AG04450 (cell line): ENCODE results near the gene IFIT3. TPM values are rescaled to one million over a fixed set of nuclear protein-coding genes. Genes with fewer than 3 reads are reported as not detected.
"Not testable (repeated sequence)": the region's sequence is repeated elsewhere in the genome, so short reads cannot be mapped to it uniquely, and the experiment has no call there.

Source experiments
- CTCF ChIA-PET: fragments of 300-600, 350-600 bp; formaldehyde crosslinking; extraction: SDS; loops from one replicate; lab custom pipeline; 2022; ENCODE audit warnings: antibody characterized with exemption, inconsistent platforms; lab: Charles Lee
- POLR2A ChIA-PET: fragments of 350-600 bp; formaldehyde crosslinking; extraction: SDS; loops from one replicate; lab custom pipeline; 2021; ENCODE audit warnings: antibody characterized with exemption, inconsistent platforms; lab: Yijun Ruan, JAX
- DNase-seq: peaks from one replicate; pipeline ENCODE4 v3.0.0-alpha.2; 2011; ENCODE audit warnings: low read depth, low spot score
- H3K27ac ChIP-seq: one replicate; pipeline ENCODE4 v1.5.1; 2012; ENCODE audit warnings: low read depth, low read length, control low read depth
- H3K27me3 ChIP-seq: one replicate; pipeline ENCODE4 v1.6.0; 2012; ENCODE audit warnings: low read length; ENCODE audit not compliant: control insufficient read depth, insufficient read depth
- H3K4me3 ChIP-seq: 2 replicates; pipeline ENCODE4 v1.5.1; 2011; ENCODE audit warnings: mild to moderate bottlenecking, low read depth, low read length, control low read depth
- H3K9me3 ChIP-seq: 2 replicates; pipeline ENCODE4 v1.5.1; 2012; ENCODE audit warnings: low read length; ENCODE audit not compliant: control insufficient read depth, insufficient read depth
- polyA plus RNA-seq: library from polyadenylated mRNA; depleted of rRNA; stranded (reverse); fragments of >200 nt; gene quantifications from 2 replicates; pipeline ENCODE4 v1.2.3, GENCODE V29; 2011
- TF ChIP-seq, protein P1 (sequence below): IDR thresholded peaks from 2 replicates; pipeline ENCODE4 v1.5.1; 2011; ENCODE audit warnings: low read depth, low read length, control low read depth, inconsistent platforms

IFIT3 gene
- polyA plus RNA-seq, 1 experiment: 8.7 TPM

DNA sequence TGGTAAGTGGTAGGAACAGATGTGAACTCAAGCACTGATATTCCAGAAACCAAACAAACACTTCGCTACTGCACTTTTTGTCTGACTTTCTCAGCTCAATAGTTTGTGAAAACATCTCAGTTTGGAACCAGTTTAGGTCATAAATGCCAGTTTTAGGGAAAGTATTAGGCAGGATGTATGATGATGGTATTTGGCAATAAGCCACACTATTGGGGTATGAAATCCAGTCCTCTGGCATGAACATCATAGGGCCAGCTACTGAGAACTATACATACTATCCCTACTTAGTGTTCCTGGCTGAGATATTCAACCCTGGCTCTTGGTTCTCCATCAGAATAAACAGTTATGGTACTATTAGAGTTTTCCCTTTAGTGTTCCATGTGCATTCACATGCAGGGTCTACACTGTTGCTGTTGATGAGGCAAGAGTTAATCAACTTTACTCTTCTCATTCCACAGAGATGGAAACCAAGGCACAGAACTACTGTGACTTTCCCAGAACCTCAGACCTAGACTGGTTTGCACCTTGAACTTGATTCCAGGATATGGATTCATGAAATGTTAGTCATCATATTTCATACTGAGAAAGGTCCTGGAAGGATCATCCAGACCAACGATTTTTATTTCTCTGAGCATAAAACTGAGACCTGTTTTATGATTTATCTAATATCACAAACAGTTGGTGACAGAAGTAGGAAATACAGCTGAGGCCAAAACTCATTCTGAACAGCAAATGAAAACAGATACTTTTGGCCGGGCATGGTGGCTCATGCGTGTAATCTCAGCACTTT is 46.0 kb upstream of the IFIT3 start:
- DNase-seq: no peak
- ChIA-PET CTCF (no interaction called here), POLR2A (no interaction called here)
- no peaks in the 10 kb centered on the region for H3K27me3 ChIP-seq
- TF ChIP-seq, protein P1, sequence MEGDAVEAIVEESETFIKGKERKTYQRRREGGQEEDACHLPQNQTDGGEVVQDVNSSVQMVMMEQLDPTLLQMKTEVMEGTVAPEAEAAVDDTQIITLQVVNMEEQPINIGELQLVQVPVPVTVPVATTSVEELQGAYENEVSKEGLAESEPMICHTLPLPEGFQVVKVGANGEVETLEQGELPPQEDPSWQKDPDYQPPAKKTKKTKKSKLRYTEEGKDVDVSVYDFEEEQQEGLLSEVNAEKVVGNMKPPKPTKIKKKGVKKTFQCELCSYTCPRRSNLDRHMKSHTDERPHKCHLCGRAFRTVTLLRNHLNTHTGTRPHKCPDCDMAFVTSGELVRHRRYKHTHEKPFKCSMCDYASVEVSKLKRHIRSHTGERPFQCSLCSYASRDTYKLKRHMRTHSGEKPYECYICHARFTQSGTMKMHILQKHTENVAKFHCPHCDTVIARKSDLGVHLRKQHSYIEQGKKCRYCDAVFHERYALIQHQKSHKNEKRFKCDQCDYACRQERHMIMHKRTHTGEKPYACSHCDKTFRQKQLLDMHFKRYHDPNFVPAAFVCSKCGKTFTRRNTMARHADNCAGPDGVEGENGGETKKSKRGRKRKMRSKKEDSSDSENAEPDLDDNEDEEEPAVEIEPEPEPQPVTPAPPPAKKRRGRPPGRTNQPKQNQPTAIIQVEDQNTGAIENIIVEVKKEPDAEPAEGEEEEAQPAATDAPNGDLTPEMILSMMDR: no peak
- no peak overlapping the region for H3K4me3 ChIP-seq
- H3K9me3 ChIP-seq: no peaks in the 10 kb centered on the region
- H3K27ac ChIP-seq: no peak overlapping the region

DNA sequence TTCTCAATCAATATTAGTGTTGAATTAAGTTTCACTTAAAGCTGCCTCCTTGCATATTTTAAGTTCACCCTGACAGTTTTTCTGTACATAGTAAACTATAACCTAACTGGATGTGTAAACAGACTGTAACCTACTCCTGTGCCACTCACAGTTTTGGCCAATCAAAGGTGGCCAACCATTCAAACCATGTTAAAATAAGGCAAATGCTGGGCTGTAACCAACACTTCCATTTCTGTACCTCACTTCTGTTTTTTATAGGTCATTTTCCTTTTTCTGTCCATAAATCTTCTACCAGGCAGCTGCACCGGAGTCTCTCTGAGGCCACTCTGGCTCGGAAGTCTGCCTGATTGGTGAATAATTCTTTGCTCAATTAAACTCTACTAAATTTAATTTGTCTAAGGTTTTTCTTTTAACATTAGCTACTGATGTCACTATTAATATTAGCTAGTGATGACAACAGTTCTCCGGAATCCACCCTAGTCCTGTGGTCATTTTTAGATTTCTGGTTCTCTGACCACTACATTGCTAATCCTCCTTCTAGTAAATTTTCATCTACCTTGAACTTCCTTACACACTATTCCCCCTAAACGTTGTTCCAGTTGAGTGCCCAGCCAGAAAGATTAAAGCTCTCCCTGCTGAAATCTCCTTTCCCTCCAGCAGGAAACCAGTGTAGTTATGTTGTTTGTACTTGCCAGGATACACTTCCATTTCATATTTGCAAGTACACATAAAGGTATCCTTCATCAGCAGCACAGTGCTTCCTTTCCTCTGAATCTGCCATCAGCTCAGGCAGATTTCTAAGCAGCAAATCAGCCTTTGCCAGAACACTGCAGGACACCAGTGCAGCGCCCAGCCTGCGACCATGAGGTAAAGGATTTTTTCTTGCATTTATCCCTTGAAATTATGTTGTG is 44.5 kb upstream of the IFIT3 start:
- ChIA-PET CTCF (interaction anchor here (0.8 to 2.4 kb wide), 3 partner anchors 12 to 136 kb away, joined by 3 to 8 read pairs (median 3); no protein-coding TSS in a partner anchor), POLR2A (interaction anchor here (0.9 kb wide), 2 partner anchors 32 to 91 kb away, joined by 3 read pairs; partner anchors contain the start of gene LIPA)
- Histone ChIP-seq H3K27ac (peak overlapping the region; percentile 84), H3K4me3 (peak overlapping the region; percentile 31; the same call in 1 of the 2 replicates), H3K9me3 (no peaks in the 10 kb centered on the region), H3K27me3 (no peaks in the 10 kb centered on the region)
- TF ChIP-seq, protein P1: no peak
- no peak for DNase-seq

DNA sequence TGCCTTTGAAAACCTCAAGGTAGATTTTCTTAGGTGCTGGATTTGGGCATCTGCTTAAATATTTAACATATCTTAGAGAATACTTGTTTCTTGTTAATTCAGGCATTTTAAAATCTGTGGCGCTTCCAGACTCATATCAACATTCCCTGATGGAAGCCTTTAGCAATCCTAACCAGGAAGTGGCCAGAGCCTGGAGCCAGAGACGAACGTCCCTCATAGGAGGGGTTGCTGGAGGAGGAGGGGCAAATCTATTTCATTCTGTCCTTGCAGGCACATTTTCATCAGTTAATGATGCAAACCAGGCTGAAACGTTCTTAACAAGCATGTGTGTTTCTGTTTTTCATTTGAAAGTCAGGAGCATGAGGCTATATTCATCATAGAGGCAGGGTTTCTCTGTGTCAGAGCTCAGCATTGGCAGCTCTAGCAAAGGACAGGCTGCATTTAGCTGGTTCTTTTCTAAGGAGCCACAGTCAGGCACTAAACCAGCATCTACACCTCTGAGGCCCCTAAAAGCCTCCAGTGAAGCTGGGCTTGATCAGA is 43.8 kb upstream of the IFIT3 start:
- H3K27ac ChIP-seq: peak overlapping the region; percentile 84
- no peaks in the 10 kb centered on the region for H3K9me3 ChIP-seq
- TF ChIP-seq, protein P1: no peak
- no peak for DNase-seq
- no peaks in the 10 kb centered on the region for H3K27me3 ChIP-seq
- ChIA-PET POLR2A (interaction anchor here (0.9 kb wide), 1 partner anchor 32 kb away, joined by 3 read pairs; the partner anchor contains the start of gene LIPA), CTCF (interaction anchor here (0.8 to 2.4 kb wide), 3 partner anchors 11 to 135 kb away, joined by 3 to 8 read pairs (median 3); no protein-coding TSS in a partner anchor)
- H3K4me3 ChIP-seq: peak overlapping the region; percentile 31; the same call in 1 of the 2 replicates

DNA sequence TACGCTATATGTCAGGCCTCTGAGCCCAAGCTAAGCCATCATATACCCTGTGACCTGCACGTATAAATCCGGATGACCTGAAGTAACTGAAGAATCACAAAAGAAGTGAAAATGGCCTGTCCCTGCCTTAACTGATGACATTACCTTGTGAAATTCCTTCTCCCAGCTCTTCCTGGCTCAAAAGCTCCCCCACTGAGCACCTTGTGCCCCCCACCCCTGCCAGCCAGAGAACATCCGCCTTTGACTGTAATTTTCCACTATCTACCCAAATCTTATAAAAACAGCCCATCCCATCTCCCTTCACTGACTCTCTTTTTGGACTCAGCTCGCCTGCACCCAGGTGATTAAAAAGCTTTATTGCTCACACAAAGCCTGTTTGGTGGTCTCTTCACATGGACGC is 43.1 kb upstream of the IFIT3 start:
- CTCF ChIA-PET: interaction anchor here (2.4 kb wide), 1 partner anchor 84 kb away, joined by 8 read pairs; no protein-coding TSS in a partner anchor
- H3K4me3 ChIP-seq, POLR2A ChIA-PET, H3K27me3 ChIP-seq, DNase-seq, H3K9me3 ChIP-seq: not testable (repeated sequence)
- H3K27ac ChIP-seq: peak overlapping the region; percentile 57

DNA sequence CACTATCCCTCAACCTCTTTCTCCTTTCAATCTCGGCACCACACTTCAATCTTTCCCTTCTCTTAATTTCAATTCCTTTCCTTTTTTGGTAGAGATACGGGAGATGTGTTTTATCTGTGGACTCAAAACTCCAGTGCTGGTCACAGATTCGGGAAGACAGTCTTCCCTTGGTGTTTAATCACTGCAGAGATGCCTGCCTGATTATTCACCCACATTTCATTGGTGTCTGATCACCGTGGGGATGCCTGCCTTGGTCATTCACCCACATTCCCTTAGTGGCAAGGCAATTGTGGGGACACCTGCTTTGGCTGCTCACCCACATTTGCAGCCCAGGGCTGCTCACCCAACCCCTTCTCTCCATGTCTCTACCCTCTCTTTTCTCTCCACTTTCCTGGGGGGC is 42.5 kb upstream of the IFIT3 start:
- H3K9me3 ChIP-seq, POLR2A ChIA-PET, H3K27me3 ChIP-seq, H3K27ac ChIP-seq, DNase-seq, H3K4me3 ChIP-seq: not testable (repeated sequence)
- CTCF ChIA-PET: interaction anchor here (2.4 kb wide), 1 partner anchor 84 kb away, joined by 8 read pairs; no protein-coding TSS in a partner anchor
